Caco-2 (cell line): ENCODE measurements around the gene SUV39H1. TPM values are rescaled to one million over a fixed set of nuclear protein-coding genes. Genes with fewer than 3 reads are reported as not detected.

Experiments used
- BruUV-seq: library from RNA; stranded (reverse); fragments of 400-500 nt; replicated peaks from 2 replicates; lab custom pipeline; 2021; lab: Mats Ljungman, UMichigan
- CTCF ChIA-PET: fragments of 300-600 bp; sonication (Branson Sonifier 250); formaldehyde crosslinking; loops from one replicate; lab custom pipeline; 2022; ENCODE audit warnings: antibody characterized with exemption; lab: Charles Lee
- POLR2A ChIA-PET: fragments of 300-600 bp; sonication (Branson Sonifier 250); formaldehyde crosslinking; loops from one replicate; lab custom pipeline; 2022; ENCODE audit warnings: antibody characterized with exemption; lab: Charles Lee
- DNase-seq, 2 experiments: peaks; one replicate each; pipeline versions ENCODE4 v3.0.0 to v3.0.0-alpha.2; 2020 to 2022
- H3K27me3 ChIP-seq: replicated peaks from 2 replicates; pipeline ENCODE4 v1.6.0; 2011; ENCODE audit warnings: low read length; ENCODE audit not compliant: control insufficient read depth, insufficient read depth
- H3K36me3 ChIP-seq: 2 replicates; pipeline ENCODE4 v1.5.1; 2011; ENCODE audit warnings: low read length; ENCODE audit not compliant: control insufficient read depth, insufficient read depth
- H3K4me1 ChIP-seq: fragments of 250-450 bp; sonication (Bioruptor Pico); 2 replicates; pipeline ENCODE4 v1.5.1; 2020; ENCODE audit warnings: mild to moderate bottlenecking
- H3K4me3 ChIP-seq: 2 replicates; pipeline ENCODE4 v1.5.1; 2011; ENCODE audit warnings: low read depth, mild to moderate bottlenecking, control low read depth, low read length
- H3K9me3 ChIP-seq: fragments of 250-450 bp; sonication (Bioruptor Pico); 2 replicates; pipeline ENCODE4 v1.5.1; 2020; ENCODE audit warnings: mild to moderate bottlenecking, moderate library complexity
- H3K27ac Mint-ChIP-seq: one replicate; pipeline ENCODE4 v1.8.0; 2022; ENCODE audit warnings: mixed read lengths; ENCODE audit not compliant: unreplicated experiment
- H3K27me3 Mint-ChIP-seq: one replicate; pipeline ENCODE4 v1.8.0; 2022; ENCODE audit warnings: mixed read lengths; ENCODE audit not compliant: insufficient read depth, unreplicated experiment
- H3K36me3 Mint-ChIP-seq: one replicate; pipeline ENCODE4 v1.8.0; 2022; ENCODE audit warnings: mild to moderate bottlenecking, mixed read lengths; ENCODE audit not compliant: insufficient read depth, unreplicated experiment
- H3K4me1 Mint-ChIP-seq: one replicate; pipeline ENCODE4 v1.8.0; 2022; ENCODE audit warnings: low read depth, mixed read lengths; ENCODE audit not compliant: unreplicated experiment
- H3K4me3 Mint-ChIP-seq: one replicate; pipeline ENCODE4 v1.8.0; 2022; ENCODE audit warnings: mild to moderate bottlenecking, moderate library complexity, mixed read lengths; ENCODE audit not compliant: unreplicated experiment
- H3K9me3 Mint-ChIP-seq: one replicate; pipeline ENCODE4 v1.8.0; 2022; ENCODE audit warnings: mixed read lengths; ENCODE audit not compliant: unreplicated experiment
- intact Hi-C: fragments of 100-400 bp; cut with micrococcal nuclease; formaldehyde crosslinking; loops from one replicate; pipeline ENCODE4 v1.10.0; 2022; ENCODE audit not compliant: unreplicated experiment
- total RNA-seq: library from RNA; stranded (reverse); gene quantifications from 2 replicates; pipeline ENCODE4 v1.2.3, GENCODE V29; 2022
- TF ChIP-seq, protein P1 (sequence below), 2 experiments: fragments of 200-600 bp in 1 of 2; IDR thresholded peaks; 1 replicate in 1 of 2; 2 replicates in 1 of 2; pipeline versions ENCODE4 v1.5.1 to v1.8.0; 2011 to 2022; ENCODE audit warnings: antibody characterized with exemption in 1 of 2, control low read depth in 1 of 2, inconsistent platforms in 1 of 2, low read depth in 1 of 2, low read length in 1 of 2, mild to moderate bottlenecking in 1 of 2, moderate library complexity in 1 of 2; ENCODE audit not compliant: insufficient read depth in 1 of 2, severe bottlenecking in 1 of 2, unreplicated experiment in 1 of 2

The SUV39H1 gene
- total RNA-seq, 1 experiment from 2014 or later: 15.8 TPM

GRCh38 chrX:48684134-48684533 is 12.4 kb upstream of the SUV39H1 start:
- H3K27me3 Mint-ChIP-seq: no peaks in the 10 kb centered on the region
- H3K4me3 ChIP-seq: no peak overlapping the region
- no peaks in the 10 kb centered on the region for H3K36me3 Mint-ChIP-seq
- DNase-seq: no peak
- H3K27ac Mint-ChIP-seq: no peak overlapping the region
- H3K4me3 Mint-ChIP-seq: no peak overlapping the region
- no peaks in the 10 kb centered on the region for H3K27me3 ChIP-seq
- H3K36me3 ChIP-seq: no peaks in the 10 kb centered on the region
- intact Hi-C loops: no loop called here
- TF ChIP-seq, protein P1, sequence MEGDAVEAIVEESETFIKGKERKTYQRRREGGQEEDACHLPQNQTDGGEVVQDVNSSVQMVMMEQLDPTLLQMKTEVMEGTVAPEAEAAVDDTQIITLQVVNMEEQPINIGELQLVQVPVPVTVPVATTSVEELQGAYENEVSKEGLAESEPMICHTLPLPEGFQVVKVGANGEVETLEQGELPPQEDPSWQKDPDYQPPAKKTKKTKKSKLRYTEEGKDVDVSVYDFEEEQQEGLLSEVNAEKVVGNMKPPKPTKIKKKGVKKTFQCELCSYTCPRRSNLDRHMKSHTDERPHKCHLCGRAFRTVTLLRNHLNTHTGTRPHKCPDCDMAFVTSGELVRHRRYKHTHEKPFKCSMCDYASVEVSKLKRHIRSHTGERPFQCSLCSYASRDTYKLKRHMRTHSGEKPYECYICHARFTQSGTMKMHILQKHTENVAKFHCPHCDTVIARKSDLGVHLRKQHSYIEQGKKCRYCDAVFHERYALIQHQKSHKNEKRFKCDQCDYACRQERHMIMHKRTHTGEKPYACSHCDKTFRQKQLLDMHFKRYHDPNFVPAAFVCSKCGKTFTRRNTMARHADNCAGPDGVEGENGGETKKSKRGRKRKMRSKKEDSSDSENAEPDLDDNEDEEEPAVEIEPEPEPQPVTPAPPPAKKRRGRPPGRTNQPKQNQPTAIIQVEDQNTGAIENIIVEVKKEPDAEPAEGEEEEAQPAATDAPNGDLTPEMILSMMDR (IDR thresholded peaks at IDR 0.05; ENCODE audit: insufficient read depth in 1 of 2, low read depth in 1 of 2, low read length in 1 of 2, severe bottlenecking in 1 of 2, unreplicated experiment in 1 of 2): no peak
- POLR2A ChIA-PET: no interaction called here
- no peaks in the 10 kb centered on the region for H3K4me1 ChIP-seq
- BruUV-seq: no TSS peak
- no peaks in the 10 kb centered on the region for H3K9me3 Mint-ChIP-seq
- H3K9me3 ChIP-seq: no peaks in the 10 kb centered on the region
- CTCF ChIA-PET: no interaction called here
- H3K4me1 Mint-ChIP-seq: no peaks in the 10 kb centered on the region

DNA sequence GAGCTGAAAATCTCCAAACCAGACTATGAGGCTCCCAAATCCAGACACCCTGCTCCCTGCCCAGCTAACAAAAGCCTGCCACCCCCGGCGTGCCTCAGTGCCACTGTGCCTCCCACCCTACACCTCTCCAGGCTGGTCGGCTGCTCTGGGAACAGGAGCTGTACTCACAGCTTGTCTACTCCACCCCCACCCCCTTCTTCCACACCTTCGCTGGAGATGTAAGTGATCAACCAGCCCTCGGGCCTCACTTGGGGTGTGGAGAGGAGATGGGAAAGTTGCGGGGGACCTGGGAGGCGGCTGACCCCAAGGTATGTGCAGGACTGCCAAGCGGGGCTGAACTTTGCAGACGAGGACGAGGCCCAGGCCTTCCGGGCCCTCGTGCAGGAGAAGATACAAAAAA is 11.1 kb upstream of the SUV39H1 start:
- no peaks in the 10 kb centered on the region for H3K4me1 ChIP-seq
- Mint-ChIP-seq H3K36me3 (no peaks in the 10 kb centered on the region), H3K4me3 (no peak overlapping the region), H3K27ac (no peak overlapping the region), H3K9me3 (no peaks in the 10 kb centered on the region), H3K4me1 (no peaks in the 10 kb centered on the region), H3K27me3 (no peaks in the 10 kb centered on the region)
- no peaks in the 10 kb centered on the region for H3K9me3 ChIP-seq
- intact Hi-C loops: no loop called here
- TF ChIP-seq, protein P1 (IDR thresholded peaks at IDR 0.05; ENCODE audit: insufficient read depth in 1 of 2, low read depth in 1 of 2, low read length in 1 of 2, severe bottlenecking in 1 of 2, unreplicated experiment in 1 of 2): no peak
- no TSS peak for BruUV-seq
- no peaks in the 10 kb centered on the region for H3K36me3 ChIP-seq
- CTCF ChIA-PET: no interaction called here
- no peaks in the 10 kb centered on the region for H3K27me3 ChIP-seq
- POLR2A ChIA-PET: no interaction called here
- H3K4me3 ChIP-seq: no peak overlapping the region
- DNase-seq: no peak

DNA sequence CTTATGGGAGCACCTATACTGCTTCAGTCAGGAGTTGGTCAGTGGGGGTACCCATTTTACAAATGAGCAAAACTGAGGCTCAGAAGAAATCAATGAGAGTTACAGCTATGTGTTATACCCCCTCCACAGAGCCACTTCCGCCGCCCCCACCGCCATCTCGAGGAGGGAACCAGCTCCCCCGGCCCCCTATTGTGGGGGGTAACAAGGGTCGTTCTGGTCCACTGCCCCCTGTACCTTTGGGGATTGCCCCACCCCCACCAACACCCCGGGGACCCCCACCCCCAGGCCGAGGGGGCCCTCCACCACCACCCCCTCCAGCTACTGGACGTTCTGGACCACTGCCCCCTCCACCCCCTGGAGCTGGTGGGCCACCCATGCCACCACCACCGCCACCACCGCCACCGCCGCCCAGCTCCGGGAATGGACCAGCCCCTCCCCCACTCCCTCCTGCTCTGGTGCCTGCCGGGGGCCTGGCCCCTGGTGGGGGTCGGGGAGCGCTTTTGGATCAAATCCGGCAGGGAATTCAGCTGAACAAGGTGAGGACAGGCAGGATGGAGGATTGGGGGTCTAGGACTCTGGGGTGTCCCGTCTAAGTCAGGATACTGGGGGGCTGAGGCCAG is 7.9 kb upstream of the SUV39H1 start:
- DNase-seq: no peak
- ChIA-PET CTCF (no interaction called here), POLR2A (interaction anchor here (0.6 kb wide), 1 partner anchor 12 kb away, joined by 3 read pairs; no protein-coding TSS in a partner anchor)
- Mint-ChIP-seq H3K9me3 (no peaks in the 10 kb centered on the region), H3K27me3 (no peaks in the 10 kb centered on the region), H3K4me3 (no peak overlapping the region), H3K27ac (no peak overlapping the region), H3K36me3 (no peaks in the 10 kb centered on the region), H3K4me1 (no peaks in the 10 kb centered on the region)
- Histone ChIP-seq H3K36me3 (no peaks in the 10 kb centered on the region), H3K4me3 (no peak overlapping the region), H3K4me1 (no peaks in the 10 kb centered on the region), H3K9me3 (no peaks in the 10 kb centered on the region), H3K27me3 (no peaks in the 10 kb centered on the region)
- intact Hi-C loops: no loop called here
- no TSS peak for BruUV-seq
- TF ChIP-seq, protein P1 (IDR thresholded peaks at IDR 0.05; ENCODE audit: insufficient read depth in 1 of 2, low read depth in 1 of 2, low read length in 1 of 2, severe bottlenecking in 1 of 2, unreplicated experiment in 1 of 2): no peak
